Activated T-helper 1 cell treated with Interleukin-2 at 50 U/mL for 16 hours (primary cell): ENCODE results near the gene TTC17.
"Not testable (repeated sequence)": the region's sequence is repeated elsewhere in the genome, so short reads cannot be mapped to it uniquely, and the experiment has no call there.

Source experiments
- DNase-seq: peaks from one replicate; pipeline ENCODE4 v3.0.0-alpha.2; 2020; ENCODE audit warnings: low read depth

TTC17 gene

GRCh38 chr11:43459246-43459645 is 100.5 kb downstream of the TTC17 start:
- DNase-seq, result no peak

DNA sequence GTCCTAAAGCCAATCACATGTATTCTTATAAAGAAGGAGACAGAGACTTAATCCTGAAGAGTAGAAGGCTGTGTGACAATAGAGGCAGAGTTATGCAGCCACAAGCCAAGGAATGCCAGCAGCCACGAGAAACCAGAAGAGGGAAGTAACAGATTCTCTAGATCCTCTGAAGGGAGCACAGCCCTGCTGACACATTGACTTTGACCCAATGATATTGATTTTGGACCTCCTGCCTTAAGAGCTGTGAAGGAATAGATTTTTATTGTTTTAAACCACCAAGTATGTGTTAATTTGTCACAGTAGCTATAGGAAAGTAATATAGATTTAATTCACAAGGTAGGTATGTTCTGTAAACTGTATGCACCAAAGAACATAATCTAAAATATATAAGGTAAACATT is 103.6 kb downstream of the TTC17 start:
- no peak for DNase-seq

- no peak for DNase-seq
Observed at GRCh38 chr11:43467958-43468357, 109.2 kb downstream of the TTC17 start.

DNA sequence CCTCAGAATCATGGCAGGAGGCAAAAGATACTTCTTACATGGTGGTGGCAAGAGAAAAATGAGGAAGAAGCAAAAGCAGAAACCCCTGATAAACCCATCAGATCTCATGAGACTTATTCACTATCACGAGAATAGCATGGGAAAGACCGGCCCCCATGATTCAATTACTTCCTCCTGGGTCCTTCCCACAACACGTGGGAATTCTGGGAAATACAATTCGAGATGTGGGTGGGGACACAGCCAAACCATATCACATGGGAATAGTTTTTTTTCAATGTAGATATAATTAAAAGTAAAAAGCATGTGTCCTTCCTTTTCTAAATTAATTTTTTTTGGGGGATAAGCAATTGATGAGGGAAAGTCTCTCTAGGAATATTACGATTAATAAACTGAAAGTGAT is 118.8 kb downstream of the TTC17 start:
- DNase-seq, result not testable (repeated sequence)

DNA sequence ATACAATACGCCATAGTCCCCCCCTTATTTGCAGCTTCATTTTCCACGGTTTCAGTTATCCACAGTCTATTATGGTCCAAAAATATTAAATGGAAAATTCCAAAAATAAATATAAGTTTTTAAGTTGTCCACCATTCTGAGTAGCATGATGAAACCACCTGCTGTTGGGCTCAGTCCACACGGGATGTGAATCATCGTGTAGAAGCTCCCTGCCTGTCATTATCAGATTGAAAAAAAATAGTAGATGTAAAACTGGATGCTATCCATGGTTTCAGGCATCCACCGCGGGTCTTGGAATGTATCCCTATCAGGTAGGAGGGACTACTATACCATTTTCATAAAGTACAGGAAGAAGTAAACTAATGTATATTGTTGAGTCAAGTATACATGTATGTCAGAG is 127.4 kb downstream of the TTC17 start:
- no peak for DNase-seq

GRCh38 chr11:43489869-43490465 is 131.2 kb downstream of the TTC17 start:
- no peak for DNase-seq

DNA sequence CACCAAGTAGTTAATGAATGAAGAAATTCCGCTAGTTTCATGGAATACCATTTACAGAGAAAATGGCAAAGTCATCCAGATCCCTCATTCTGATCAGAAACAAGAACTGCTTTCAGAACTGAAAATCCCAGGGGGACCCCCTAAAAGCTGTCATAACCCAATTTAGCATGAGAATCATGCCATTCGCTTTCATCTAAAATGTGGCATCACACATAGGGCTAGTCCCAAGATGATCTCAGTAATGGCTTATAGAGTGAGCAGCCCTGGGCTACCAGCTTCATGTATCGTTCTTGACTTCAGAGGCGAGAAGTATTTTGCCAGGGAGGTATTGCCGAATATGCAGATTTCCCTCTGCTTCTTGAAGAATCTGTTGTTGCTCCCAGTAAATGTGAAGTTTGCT is 134.0 kb downstream of the TTC17 start:
- no peak for DNase-seq

DNA sequence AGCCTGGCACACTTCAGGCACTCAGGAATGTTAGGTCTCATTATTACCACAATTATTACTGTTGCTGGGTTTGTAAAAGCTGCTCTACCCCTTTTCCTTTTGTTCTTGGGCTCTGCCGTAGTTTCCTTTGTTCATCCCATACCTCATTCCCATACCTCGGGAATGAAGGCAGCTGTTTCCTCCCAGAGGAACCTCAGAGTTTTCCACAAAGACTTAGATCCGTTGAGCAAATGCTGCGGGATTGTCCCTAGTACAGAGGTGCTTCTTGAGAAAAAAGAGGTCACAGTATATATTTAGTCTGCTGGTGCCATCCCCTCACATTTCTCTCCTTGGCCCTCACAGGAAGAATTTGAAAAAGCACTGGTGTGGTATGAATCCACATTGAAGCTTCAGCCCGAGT is 134.7 kb downstream of the TTC17 start:
- DNase-seq, result no peak

- DNase-seq, result no peak
Observed at GRCh38 chr11:43497144-43497543, 138.4 kb downstream of the TTC17 start.

- DNase-seq, result no peak
Observed at GRCh38 chr11:43498561-43498960, 139.8 kb downstream of the TTC17 start.

DNA sequence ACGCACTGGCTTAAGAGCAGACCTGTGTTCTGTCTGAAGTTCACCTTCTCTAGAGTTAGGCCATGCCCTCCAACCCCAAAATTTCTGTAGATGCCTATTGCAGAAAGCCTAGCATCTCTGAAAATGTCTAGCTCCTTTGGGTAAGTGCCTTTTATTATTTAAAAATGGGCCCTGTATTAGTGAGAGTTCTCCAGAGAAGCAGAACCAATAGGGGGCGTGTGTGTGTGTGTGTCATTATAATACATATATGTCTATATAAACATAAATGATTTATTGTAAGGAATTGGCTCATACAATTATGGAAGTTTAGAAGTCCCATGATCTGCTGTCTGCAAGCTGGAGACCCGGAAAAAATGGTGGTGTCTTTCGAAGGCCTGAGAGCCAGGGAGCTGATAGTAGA is 144.7 kb downstream of the TTC17 start:
- no peak for DNase-seq

- no peak for DNase-seq
Observed at GRCh38 chr11:43504316-43504950, 145.7 kb downstream of the TTC17 start.

DNA sequence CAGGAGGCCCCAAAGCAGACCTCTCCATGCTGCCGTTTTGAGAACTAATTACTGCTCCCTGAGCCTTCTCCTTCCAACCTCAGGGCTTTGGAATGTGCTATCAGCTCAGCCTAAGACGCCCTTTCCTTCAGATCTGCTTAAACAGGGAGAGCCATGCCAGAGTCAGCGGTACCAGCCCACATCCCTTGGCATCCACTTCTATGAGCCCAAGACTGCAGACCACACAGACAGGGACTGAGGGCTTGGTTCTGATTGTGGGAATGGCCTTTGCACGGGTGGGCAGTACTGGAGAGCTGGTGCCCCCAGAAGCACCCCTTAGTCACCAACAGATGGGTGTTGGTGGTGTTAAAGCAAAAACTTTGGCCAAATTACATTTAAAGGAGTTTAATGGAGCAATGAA is 146.5 kb downstream of the TTC17 start:
- DNase-seq, result no peak

DNA sequence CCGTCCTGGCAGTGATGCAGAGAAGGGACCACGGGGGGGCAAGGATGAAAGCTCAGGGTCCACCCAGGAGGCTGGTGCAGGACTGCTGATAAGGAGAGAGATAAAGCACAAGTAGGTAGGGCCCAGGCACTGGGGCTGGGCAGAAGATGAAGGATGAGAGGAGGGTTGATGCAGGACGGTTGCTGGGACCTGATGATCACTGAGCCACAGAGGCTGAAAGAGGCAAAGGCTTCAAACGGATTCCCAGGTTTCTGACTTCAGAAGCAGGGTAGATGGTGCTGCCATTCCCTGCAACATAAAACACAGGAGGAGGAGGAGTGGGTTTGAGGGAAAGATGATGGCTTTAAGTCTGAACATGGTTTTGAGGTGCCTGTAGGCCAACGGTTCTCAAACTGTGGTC is 148.5 kb downstream of the TTC17 start:
- no peak for DNase-seq

DNA sequence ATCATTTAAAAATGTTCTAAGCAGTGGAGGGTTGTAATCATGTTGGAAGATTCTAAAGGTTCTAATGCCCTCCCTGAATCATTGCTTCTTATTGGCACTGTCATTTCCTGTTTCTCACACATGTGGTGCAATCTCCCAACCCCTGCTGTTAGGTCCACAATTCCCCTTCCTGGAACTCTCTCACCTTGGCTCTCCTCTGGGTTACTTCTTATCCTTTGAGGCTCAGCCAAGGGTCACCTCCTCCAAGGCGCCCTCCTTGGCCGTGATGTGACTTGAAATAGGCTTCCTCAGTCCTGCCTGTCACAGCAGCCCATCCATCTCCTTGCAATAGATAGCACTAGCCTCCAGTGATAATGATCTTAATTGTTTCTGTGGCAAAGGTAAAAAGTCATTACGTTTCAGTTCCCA is 149.8 kb downstream of the TTC17 start:
- no peak for DNase-seq

GRCh38 chr11:43511959-43512358 is 153.2 kb downstream of the TTC17 start:
- DNase-seq, result no peak

DNA sequence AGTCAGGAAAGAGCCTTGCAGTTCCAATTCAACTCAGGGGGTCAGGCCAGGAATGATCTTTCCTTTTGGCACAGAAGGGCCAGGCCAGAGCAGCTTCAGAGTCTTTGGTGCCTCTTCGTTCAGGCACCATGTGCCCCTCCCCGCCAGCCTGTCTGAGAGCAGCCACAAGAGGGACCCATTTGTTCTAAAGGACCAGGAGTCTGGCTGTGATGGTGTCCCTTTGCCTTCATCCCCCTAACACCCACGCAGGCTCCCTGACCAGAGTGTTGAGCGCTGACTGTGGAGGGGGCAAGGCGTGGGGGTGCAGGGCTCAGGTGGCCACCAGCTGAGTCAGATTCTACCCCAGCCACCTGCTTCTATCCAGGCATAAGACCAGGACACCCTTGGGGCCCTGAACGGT is 156.4 kb downstream of the TTC17 start:
- no peak for DNase-seq

DNA sequence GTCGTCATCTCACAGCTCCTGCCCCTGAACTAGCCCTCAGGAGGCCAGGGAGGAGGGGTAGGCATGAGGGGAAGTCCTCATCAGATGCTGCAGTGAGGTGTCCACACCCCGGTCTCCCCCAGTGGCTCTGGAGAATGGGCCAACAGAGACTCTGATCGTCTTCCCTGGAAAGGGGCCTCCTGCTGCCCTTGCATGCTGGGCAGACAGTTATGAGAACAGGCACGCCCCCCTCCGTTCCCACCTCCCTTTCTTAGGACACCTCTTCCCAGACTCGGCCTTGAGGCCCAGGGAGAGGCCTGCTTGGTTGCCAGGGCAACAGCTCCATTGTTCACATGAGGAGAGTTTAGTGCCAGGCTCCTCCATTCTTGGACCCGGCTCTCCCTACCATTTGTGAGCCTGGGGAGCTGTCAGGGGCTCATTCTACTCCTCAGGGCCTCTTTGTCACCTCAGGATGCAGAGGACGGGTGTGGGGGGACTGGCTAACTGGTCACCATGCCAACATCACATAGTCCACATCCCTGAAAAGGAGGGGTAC is 157.7 kb downstream of the TTC17 start:
- no peak for DNase-seq

- DNase-seq, result no peak
Observed at GRCh38 chr11:43517518-43517917, 158.8 kb downstream of the TTC17 start.

DNA sequence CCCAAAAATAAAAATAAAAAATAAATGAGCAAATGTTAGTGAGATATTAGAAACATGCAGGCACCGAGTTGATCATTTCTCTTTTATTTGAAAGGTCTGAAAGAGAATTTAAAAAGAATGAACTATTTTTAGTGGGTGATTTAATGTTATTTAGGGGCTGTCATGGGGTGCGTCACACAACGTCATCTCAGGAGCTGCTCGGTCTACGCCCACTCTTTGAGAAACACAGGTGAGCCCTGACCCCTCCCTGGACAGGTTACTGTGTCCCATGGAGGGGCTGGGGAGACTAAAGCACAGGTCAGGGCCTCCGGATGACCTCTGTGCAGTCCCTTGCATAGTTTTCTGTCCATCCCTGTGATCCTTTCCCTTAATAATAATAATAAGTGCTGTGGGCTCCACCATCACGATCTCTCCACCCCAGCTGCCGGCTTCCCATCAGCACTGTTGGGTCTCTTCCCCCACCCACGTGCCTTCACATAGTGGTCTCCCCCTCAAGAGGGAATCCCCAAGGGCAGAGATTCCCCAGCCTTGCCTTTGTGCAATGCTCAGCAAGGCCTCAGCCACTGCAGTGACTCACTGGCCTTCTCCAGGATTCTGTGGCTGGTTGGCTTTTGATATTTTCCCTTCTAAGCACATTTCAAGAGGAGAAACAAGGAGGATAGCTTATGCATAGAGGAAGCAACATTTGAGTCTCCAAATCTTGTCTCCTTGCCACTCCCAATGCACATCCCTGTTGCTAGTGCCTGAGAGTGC is 159.9 kb downstream of the TTC17 start:
- DNase-seq, result no peak

DNA sequence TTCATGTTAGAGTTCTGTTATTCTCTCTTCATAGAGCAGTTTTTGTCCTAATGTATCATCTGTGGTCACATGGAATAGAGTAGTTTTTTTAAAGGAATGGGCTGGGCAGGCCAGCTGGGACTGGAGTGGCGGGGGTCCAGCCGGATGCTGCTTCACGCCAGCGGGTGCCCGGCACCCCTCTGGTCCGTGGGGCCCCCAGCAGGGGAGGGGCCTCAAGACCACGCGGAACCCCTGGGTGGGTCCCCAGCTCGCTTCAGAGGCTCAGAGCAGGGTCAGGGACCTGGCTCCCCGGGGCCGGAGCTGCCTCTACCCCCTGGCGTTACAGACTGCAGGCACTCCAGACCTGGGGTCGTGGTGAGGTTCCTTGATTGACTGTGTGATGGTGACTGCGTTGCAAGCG is 162.8 kb downstream of the TTC17 start:
- DNase-seq, result no peak

DNA sequence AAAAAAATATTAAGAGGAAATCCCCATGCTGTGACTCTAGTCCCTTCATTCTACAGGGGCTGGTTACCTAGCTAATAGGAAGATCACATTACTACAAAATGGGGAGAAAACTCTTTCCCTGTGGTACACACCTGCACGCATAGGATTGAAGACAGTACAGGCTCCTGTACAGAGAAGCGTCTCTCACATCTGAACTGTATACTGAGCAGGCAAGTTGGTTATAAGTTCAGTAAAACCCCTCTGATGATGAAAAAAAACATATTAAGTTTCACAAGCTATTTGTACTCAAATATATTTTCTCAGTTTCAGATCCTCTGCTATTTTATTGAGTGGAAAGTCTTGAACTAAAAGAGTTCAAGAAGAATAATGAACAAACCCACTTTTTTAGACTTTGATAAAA is 164.9 kb downstream of the TTC17 start:
- no peak for DNase-seq

DNA sequence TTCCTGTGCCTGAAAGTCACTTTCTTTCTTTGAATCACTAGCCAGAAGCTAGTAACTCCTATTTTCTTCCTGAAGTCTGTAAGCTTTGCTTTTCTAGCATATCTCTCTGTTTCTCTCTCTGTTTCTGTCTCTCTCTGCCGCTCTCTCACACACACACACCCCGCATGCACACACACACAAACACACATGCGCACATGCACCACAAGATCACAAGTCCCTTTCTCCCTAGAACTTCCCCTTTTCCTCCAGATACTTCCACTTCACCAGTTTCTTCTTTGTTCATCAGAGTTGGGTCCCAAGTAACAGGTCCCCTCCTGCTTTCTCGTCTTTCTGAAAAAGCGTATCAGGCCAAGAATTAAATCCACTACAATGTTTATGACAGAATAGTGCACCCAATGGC is 173.3 kb downstream of the TTC17 start:
- no peak for DNase-seq
